GM12801 (cell line): Measurements from ENCODE around the gene MORF4L1.

Source experiments
- TF ChIP-seq, protein P1 (sequence below): IDR thresholded peaks from one replicate; pipeline ENCODE4 v1.5.1; 2011; ENCODE audit warnings: control low read depth; ENCODE audit not compliant: insufficient read length; ENCODE audit errors: extremely low read depth

Gene MORF4L1

DNA sequence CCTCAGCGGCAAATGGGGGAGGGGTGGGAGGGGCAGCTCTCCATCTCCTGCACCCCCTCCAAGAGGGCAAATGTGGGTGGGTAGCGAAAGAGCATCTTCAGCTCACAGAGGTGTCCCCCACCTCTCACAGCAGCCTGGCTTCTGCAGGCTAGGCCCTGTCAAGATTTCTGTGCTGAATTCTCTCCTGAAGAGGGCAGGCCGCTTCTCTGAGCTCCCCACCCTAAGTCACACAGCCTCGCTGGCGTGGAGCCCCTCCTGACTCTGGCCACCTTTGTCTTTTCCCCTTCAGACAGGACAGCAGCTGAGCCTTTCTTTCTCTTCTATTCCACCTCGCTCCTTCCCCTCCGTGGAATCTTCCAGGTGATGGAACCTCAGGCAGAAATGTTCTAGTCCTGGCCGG lies 35.1 kb upstream of the MORF4L1 start:
- TF ChIP-seq, protein P1, sequence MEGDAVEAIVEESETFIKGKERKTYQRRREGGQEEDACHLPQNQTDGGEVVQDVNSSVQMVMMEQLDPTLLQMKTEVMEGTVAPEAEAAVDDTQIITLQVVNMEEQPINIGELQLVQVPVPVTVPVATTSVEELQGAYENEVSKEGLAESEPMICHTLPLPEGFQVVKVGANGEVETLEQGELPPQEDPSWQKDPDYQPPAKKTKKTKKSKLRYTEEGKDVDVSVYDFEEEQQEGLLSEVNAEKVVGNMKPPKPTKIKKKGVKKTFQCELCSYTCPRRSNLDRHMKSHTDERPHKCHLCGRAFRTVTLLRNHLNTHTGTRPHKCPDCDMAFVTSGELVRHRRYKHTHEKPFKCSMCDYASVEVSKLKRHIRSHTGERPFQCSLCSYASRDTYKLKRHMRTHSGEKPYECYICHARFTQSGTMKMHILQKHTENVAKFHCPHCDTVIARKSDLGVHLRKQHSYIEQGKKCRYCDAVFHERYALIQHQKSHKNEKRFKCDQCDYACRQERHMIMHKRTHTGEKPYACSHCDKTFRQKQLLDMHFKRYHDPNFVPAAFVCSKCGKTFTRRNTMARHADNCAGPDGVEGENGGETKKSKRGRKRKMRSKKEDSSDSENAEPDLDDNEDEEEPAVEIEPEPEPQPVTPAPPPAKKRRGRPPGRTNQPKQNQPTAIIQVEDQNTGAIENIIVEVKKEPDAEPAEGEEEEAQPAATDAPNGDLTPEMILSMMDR: no peak

DNA sequence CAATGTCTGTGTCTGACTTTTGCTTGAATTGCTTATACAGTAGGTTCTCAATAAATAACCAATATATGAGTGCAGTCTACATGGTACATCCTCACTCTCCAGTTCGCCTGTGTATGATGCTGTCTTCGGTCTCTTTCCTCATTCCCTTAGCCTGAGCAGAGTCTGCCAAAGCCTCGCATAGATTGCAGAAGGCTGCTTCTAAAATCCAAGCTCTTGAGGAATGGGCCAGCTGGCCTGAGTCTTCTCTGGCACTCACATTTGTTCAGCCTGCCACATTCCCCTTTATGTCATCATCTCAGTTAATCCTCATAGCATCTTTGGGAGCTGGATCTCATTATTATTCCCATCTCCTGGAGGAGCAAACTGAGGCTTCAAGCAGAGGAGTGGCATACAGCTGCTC lies 34.2 kb upstream of the MORF4L1 start:
- TF ChIP-seq, protein P1: no peak

DNA sequence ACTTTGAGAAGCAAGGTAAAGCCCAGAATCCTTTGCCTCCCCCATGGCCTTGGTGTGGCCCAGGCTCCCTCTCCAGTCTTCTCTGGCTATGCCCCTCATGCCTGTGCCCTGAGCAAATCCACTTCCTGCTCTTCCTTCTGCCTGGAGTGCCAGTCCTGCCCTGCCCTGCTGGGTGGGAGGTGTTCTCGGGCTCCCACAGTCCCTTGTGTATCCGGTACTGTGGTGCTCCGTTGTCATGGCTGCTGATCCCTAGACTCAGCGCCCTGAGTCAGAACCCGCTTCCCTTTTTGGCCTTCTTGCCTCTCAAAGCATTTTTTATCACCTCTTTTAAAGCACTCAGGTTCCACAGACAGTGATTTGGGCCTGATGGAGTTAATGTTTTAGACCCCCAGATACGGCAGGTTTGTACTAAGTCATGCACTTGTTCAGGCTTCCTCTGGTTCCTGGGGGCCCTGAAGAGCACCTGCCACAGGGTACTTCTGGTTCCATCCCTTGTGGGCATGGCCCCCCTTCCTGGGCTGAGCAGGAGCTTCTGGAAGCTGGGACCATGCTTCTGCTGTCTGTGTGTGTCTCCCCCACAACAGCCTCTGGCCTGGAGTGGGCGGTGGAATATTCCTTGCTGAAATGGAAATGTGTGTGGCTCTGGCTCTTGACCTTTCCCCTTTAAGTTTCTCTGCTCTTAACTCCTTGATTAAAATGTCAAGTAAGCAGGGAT lies 31.9 kb upstream of the MORF4L1 start:
- TF ChIP-seq, protein P1: no peak

DNA sequence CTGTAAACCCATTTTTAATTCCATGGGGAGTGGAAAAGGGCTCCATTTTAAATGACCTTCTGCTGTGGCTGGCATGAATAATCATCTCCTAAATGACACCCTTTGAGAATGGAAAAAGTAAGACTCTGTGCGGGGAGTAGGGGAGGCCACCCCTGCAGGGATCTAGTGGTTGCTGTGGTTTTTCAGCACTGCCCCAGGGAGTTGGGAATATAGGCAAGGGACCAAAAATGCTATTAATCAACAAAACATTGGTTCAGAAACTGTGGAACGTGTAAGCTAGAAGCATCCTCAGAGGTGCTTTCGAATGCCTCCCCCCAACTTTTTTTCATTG lies 31.3 kb upstream of the MORF4L1 start:
- TF ChIP-seq, protein P1: no peak

DNA sequence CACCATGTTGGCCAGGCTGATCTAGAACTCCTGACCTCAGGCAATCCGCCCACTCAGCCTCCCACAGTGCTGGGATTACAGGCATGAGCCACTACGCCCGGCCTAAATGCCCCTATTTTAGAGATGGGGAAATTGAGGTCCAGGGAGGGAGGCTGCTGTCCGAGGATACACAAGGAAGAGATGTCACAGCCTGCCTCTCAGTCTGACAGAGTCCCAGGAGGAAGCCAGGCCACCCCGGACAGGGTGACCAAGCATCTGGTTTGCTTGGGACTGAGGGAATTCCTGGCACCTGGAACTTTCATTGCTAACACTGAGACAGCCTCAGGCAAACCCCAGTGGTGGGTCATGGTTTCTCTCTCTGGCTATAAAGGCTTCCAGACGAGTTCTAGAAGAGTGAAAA lies 30.8 kb upstream of the MORF4L1 start:
- TF ChIP-seq, protein P1: no peak

DNA sequence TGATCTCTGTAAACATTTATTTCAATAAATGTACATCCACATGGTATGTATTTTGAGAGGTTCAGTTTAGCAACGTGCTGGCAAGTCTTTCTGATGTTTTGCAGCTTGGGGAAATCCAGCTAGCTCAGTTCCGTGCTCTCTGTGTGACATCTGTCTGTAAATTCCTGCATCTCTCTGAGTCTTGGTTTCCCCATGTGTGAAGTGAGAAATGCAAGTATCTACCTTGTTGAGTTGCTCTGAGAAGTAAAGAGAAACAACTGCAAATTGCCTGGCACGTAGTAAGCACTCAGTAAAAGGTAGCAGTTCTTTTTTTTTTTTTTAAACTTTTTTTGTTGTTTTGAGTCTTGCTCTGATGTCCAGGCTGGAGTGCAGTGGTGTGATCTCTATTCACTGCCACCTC lies 30.2 kb upstream of the MORF4L1 start:
- TF ChIP-seq, protein P1: no peak

DNA sequence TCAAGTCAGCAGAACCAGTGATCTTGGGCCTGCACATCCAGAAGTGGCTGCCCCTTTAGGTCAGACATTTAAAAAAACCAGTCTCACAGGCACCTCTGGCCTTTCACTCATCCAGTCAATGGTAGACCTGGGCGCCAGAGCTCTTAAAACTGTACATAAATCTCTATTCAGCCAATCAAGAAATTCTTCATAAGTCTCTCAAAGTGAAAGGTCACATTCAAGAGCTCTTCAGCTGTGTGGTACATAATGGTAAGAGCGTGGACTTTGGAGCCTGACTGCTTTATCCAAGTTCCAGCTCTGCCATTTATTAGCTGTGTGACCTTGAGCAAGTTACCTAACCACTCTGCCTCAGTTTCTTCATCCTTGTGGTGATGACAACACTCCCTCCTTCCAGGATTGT lies 22.3 kb upstream of the MORF4L1 start:
- TF ChIP-seq, protein P1: no peak
